HepG2 (cell line): Measurements from ENCODE around the gene CDSN. TPM values are rescaled to one million over a fixed set of nuclear protein-coding genes. Genes with fewer than 3 reads are reported as not detected.

Experiments
- ATAC-seq: fragments of 200-7000 bp; cut with Tn5 transposase; 3 replicates; pipeline ENCODE4 v1.9.1; 2020; ENCODE audit warnings: mild to moderate bottlenecking, moderate library complexity
- BruUV-seq: library from RNA; stranded (reverse); fragments of 400-500 nt; replicated peaks from 2 replicates; lab custom pipeline; 2021; lab: Mats Ljungman, UMichigan
- CTCF ChIA-PET: fragments of 300-600 bp; formaldehyde crosslinking; extraction: SDS; loops from one replicate; lab custom pipeline; 2021; ENCODE audit warnings: low total read pairs, inconsistent platforms, low intra/inter-chr PET ratio; lab: Yijun Ruan, JAX
- POLR2A ChIA-PET: fragments of 350-600 bp; sonication (Branson Sonifier 250); formaldehyde crosslinking; loops from one replicate; lab custom pipeline; 2020; ENCODE audit warnings: antibody characterized with exemption, inconsistent platforms; lab: Yijun Ruan, JAX
- DNase-seq: peaks from one replicate; pipeline ENCODE4 v3.0.0-alpha.2; 2015; ENCODE audit warnings: low spot score
- FAIRE-seq: peaks from 3 replicates; lab custom pipeline; 2011; peaks lifted over from hg19 to GRCh38; lab: Jason Lieb, UNC
- H2AFZ ChIP-seq: one replicate; pipeline ENCODE4 v1.6.1; 2011; ENCODE audit warnings: low read length, inconsistent platforms
- H3K27ac ChIP-seq: fragments of 300-600 bp; 3 replicates; pipeline ENCODE4 v1.8.0; 2011; ENCODE audit warnings: mixed run types, mild to moderate bottlenecking, mixed read lengths, low read length, inconsistent platforms; ENCODE audit not compliant: insufficient read depth; ENCODE audit errors: extremely low read length
- H3K27me3 ChIP-seq, 2 experiments: fragments of 200-600 bp in 1 of 2; 2 replicates in 1 of 2; 3 replicates in 1 of 2; pipeline versions ENCODE4 v1.6.0 to v1.8.0; 2011; ENCODE audit warnings: low read length in 2 of 2, mild to moderate bottlenecking in 2 of 2, moderate library complexity in 2 of 2, inconsistent platforms in 1 of 2; ENCODE audit not compliant: insufficient read depth in 2 of 2, control insufficient read depth in 1 of 2
- H3K36me3 ChIP-seq, 2 experiments: fragments of 200-600 bp in 1 of 2; replicated peaks in 1 of 2; 2 replicates in 1 of 2; 3 replicates in 1 of 2; pipeline versions ENCODE4 v1.5.1 to v1.8.0; 2011; ENCODE audit warnings: low read length in 2 of 2, inconsistent platforms in 1 of 2; ENCODE audit not compliant: insufficient read depth in 2 of 2, control insufficient read depth in 1 of 2
- H3K4me1 ChIP-seq: 2 replicates; pipeline ENCODE4 v1.5.1; 2012; ENCODE audit warnings: low read length, inconsistent platforms; ENCODE audit not compliant: insufficient read depth
- H3K4me2 ChIP-seq: 2 replicates; pipeline ENCODE4 v1.6.0; 2011; ENCODE audit warnings: low read depth, low read length, inconsistent platforms
- H3K4me3 ChIP-seq, 3 experiments: fragments of 200-600 bp in 1 of 3; sonication (generic), shearing (Covaris generic) in 1 of 3; replicated peaks in 1 of 3; 2 replicates each; pipeline ENCODE4 v1.5.1; 2011 to 2016; ENCODE audit warnings: low read length in 3 of 3, inconsistent platforms in 2 of 3, low read depth in 2 of 3, mild to moderate bottlenecking in 2 of 3, control low read depth in 1 of 3, mixed read lengths in 1 of 3; ENCODE audit not compliant: insufficient read depth in 1 of 3
- H3K79me2 ChIP-seq: one replicate; pipeline ENCODE4 v1.6.1; 2011; ENCODE audit warnings: low read length, inconsistent platforms; ENCODE audit not compliant: insufficient read depth
- H3K9ac ChIP-seq: 2 replicates; pipeline ENCODE4 v1.6.0; 2011; ENCODE audit warnings: mild to moderate bottlenecking, low read depth, low read length, inconsistent platforms; ENCODE audit not compliant: insufficient read depth
- H3K9me3 ChIP-seq: 2 replicates; pipeline ENCODE4 v1.5.1; 2012; ENCODE audit warnings: mild to moderate bottlenecking, low read length
- H4K20me1 ChIP-seq: 2 replicates; pipeline ENCODE4 v1.6.0; 2011; ENCODE audit warnings: inconsistent platforms, mild to moderate bottlenecking, low read length, moderate library complexity; ENCODE audit not compliant: insufficient read depth
- BHLHE40 ChIP-seq: IDR thresholded peaks from 2 replicates; pipeline ENCODE4 v1.6.1; 2011; ENCODE audit warnings: low read length, improper control_type of control experiment
- CREM ChIP-seq, 2 experiments: sonication (generic) in 1 of 2; formaldehyde crosslinking in 1 of 2; IDR thresholded peaks; 2 replicates each; pipeline versions ENCODE4 v1.4.0 to v1.6.1; 2016 to 2020; ENCODE audit warnings: antibody characterized with exemption in 1 of 2, mild to moderate bottlenecking in 1 of 2, missing genetic modification reagents in 1 of 2
- MEIS2 ChIP-seq: sonication (generic); formaldehyde crosslinking; IDR thresholded peaks from 2 replicates; pipeline ENCODE4 v1.9.0; 2021; ENCODE audit warnings: mild to moderate bottlenecking, missing genetic modification reagents
- MIXL1 ChIP-seq: IDR thresholded peaks from 2 replicates; pipeline ENCODE4 v1.6.1; 2016
- REL ChIP-seq: sonication (generic); formaldehyde crosslinking; conservative IDR thresholded peaks from 2 replicates; pipeline ENCODE4 v1.8.0; 2022; ENCODE audit warnings: mild to moderate bottlenecking, missing genetic modification reagents, moderate library complexity
- SAFB2 ChIP-seq: sonication (generic); formaldehyde crosslinking; IDR thresholded peaks from 2 replicates; pipeline ENCODE4 v1.5.1; 2020; ENCODE audit warnings: missing genetic modification reagents, low read depth, mild to moderate bottlenecking, borderline replicate concordance
- TMF1 ChIP-seq: sonication (generic); formaldehyde crosslinking; IDR thresholded peaks from 2 replicates; pipeline ENCODE4 v1.8.1; 2022; ENCODE audit warnings: low read depth, missing genetic modification reagents
- ZMYM4 ChIP-seq: sonication (generic); formaldehyde crosslinking; IDR thresholded peaks from 2 replicates; pipeline ENCODE4 v1.8.1; 2023; ENCODE audit warnings: mild to moderate bottlenecking, missing genetic modification reagents
- ZNF530 ChIP-seq: sonication (generic); formaldehyde crosslinking; IDR thresholded peaks from 2 replicates; pipeline ENCODE4 v1.5.0; 2020; ENCODE audit warnings: low read depth, mild to moderate bottlenecking, missing genetic modification reagents
- ZNF788 ChIP-seq: sonication (generic); formaldehyde crosslinking; IDR thresholded peaks from 2 replicates; pipeline ENCODE4 v1.5.0; 2020; ENCODE audit warnings: mild to moderate bottlenecking, missing genetic modification reagents, borderline replicate concordance
- WGBS: methylation state at CpG from one replicate; pipeline ENCODE4 v1.1.6; 2017; ENCODE audit warnings: low lambda C conversion rate; 5-methylcytosine and 5-hydroxymethylcytosine counted together
- in situ Hi-C: cut with HindIII; loops from 2 replicates; pipeline ENCODE4 v1.10.0; 2017; ENCODE audit warnings: low pct_unique_long_range_greater_than_20kb; ENCODE audit not compliant: extremely low pct_ligation_motif_present
- intact Hi-C: fragments of 100-400 bp; cut with micrococcal nuclease; formaldehyde crosslinking; loops from one replicate; pipeline ENCODE4 v1.10.0; 2022; ENCODE audit not compliant: unreplicated experiment
- polyA plus RNA-seq, 8 experiments: library from polyadenylated mRNA; depleted of rRNA in 3 of 8; stranded (reverse) in 7 of 8; unstranded in 1 of 8; fragments of >200 nt; fragmentation: Illumina TruSeq in 4 of 8; extraction: Trizol in 4 of 8; gene quantifications; 2 replicates each; pipeline versions ENCODE4 v1.2.1 to v1.2.3, GENCODE V29; 2011 to 2016; ENCODE audit warnings: low read depth in 4 of 8, missing spikeins in 1 of 8, mixed read lengths in 1 of 8; ENCODE audit not compliant: insufficient read depth in 1 of 8
- total RNA-seq, 5 experiments: library from RNA; depleted of rRNA; stranded (reverse); fragments of >200 nt; fragmentation: Illumina TruSeq; extraction: Trizol; gene quantifications; 2 replicates each; pipeline ENCODE4 v1.2.3, GENCODE V29; 2016; ENCODE audit warnings: low read depth in 1 of 5
- TF ChIP-seq, protein P1 (sequence below): sonication (generic); formaldehyde crosslinking; IDR thresholded peaks from 2 replicates; pipeline ENCODE4 v1.5.1; 2020; ENCODE audit warnings: missing genetic modification reagents, mild to moderate bottlenecking, borderline replicate concordance
- TF ChIP-seq, protein P2 (sequence below): sonication (generic); formaldehyde crosslinking; IDR thresholded peaks from 2 replicates; pipeline ENCODE4 v1.4.0; 2020; ENCODE audit warnings: mild to moderate bottlenecking, missing genetic modification reagents, borderline replicate concordance
- TF ChIP-seq, protein P3 (sequence below): sonication (generic); formaldehyde crosslinking; IDR thresholded peaks from 2 replicates; pipeline ENCODE4 v1.4.0; 2020; ENCODE audit warnings: mild to moderate bottlenecking, low read depth, missing genetic modification reagents
- TF ChIP-seq, protein P4 (sequence below): sonication (generic); formaldehyde crosslinking; IDR thresholded peaks from 2 replicates; pipeline ENCODE4 v1.8.0; 2022; ENCODE audit warnings: missing genetic modification reagents, mild to moderate bottlenecking, inconsistent platforms, borderline replicate concordance

Gene CDSN
- total and polyA plus RNA-seq, 2 of the 13 experiments (the other 11 are each of a cell fraction or from before 2014, with no cell fraction given) = not detected

DNA sequence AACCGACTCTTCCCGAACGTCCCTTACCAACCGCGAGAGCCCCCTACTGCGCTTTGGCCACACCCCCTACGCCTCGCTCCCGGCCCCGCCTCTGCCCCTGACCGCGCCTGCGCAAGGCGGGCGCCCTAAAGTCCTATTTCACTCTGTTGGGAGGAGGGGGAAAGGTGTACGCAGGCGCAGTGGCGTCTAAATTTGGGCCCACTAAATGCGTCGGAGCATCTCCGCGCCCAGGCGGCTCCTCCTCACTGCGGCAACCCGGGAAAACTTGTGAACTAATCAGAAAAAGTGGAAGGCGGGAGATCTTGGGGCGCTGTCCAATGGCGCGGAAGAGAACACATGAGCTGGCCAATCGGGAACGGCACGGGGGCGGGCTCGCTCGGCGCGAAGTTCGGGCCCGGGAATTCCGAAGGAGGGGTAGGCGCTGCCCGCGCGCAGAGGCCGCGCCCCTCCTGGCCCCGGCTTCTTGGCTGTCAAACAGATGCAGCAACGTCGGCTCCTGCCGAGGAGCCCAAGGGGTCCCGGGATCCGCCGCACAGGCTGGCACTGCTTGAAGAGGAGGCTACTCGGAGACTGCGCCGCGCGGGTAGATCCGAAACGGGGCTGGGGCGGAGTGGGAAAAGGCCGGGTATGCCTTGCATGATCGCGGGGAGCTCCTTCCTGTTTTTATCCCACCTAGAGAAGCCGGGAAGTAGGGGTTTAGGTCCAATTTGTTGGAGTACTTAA, 38.1 kb upstream of the CDSN start, which contains the start of gene TCF19:
TCF19 (plus strand) TSS at position 450 of the 723 bp plus-strand sequence. CDS start 881 bp downstream, outside the sequence.
- H3K79me2 ChIP-seq = no peaks in the 10 kb centered on the region
- peak within 1 kb of the TSS; percentile 80 for H3K9ac ChIP-seq
- intact Hi-C loops = loop anchor here (1.0 to 2.0 kb wide), 2 partner anchors 28 to 34 kb away; no protein-coding TSS in a partner anchor
- peak; percentile 94 for ATAC-seq
- peak within 1 kb of the TSS; percentile 35 for H2AFZ ChIP-seq
- WGBS = 2% methylated on average over 58 of the region's 65 CpGs
- no peaks in the 10 kb centered on the region for H3K27me3 ChIP-seq
- ChIA-PET CTCF (no interaction called here), POLR2A (interaction anchor here (0.8 to 1.4 kb wide), 4 partner anchors 10 to 37 kb away, joined by 3 to 5 read pairs (median 3); no protein-coding TSS in a partner anchor)
- H3K4me3 ChIP-seq = peak within 1 kb of the TSS; percentile 76 to 90 (median 87)
- H3K9me3 ChIP-seq = no peaks in the 10 kb centered on the region
- FAIRE-seq = peak; percentile 93
- H4K20me1 ChIP-seq = no peaks in the 10 kb centered on the region
- H3K27ac ChIP-seq = peak within 1 kb of the TSS; percentile 66
- BruUV-seq = no TSS peak
- peak; percentile 99 for DNase-seq
- in situ Hi-C loops = no loop called here
- peaks cover 30% of the 10 kb centered on the region for H3K4me1 ChIP-seq
- H3K4me2 ChIP-seq = peak within 1 kb of the TSS; percentile 99
- peaks cover 4 to 25% of the 10 kb centered on the region in 2 experiments for H3K36me3 ChIP-seq
- TF ChIP-seq REL (CRISPR knock-in tag) (peak; percentile 98), MIXL1 (peak; percentile 19; the same call in 1 of the 2 replicates), ZNF788 (CRISPR knock-in tag) (0 out of 2 replicates have a peak, but pooled peaks have one; percentile 22), SAFB2 (CRISPR knock-in tag) (no peak), ZNF530 (CRISPR knock-in tag) (no peak), CREM (IDR thresholded peaks at IDR 0.05) (0 out of 2 replicates have a peak, but pooled peaks have one; percentile 48), CREM (CRISPR knock-in tag; IDR thresholded peaks at IDR 0.05) (no peak), BHLHE40 (peak; percentile 81; the same call in 1 of the 2 replicates), TMF1 (CRISPR knock-in tag) (peak; percentile 92), ZMYM4 (CRISPR knock-in tag) (peak; percentile 61; the same call in 1 of the 2 replicates), MEIS2 (no peak; the same call in 1 of the 2 replicates)
- TF ChIP-seq, protein P1, sequence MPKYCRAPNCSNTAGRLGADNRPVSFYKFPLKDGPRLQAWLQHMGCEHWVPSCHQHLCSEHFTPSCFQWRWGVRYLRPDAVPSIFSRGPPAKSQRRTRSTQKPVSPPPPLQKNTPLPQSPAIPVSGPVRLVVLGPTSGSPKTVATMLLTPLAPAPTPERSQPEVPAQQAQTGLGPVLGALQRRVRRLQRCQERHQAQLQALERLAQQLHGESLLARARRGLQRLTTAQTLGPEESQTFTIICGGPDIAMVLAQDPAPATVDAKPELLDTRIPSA (CRISPR knock-in tag) = no peak; the same call in 1 of the 2 replicates
- TF ChIP-seq, protein P2, sequence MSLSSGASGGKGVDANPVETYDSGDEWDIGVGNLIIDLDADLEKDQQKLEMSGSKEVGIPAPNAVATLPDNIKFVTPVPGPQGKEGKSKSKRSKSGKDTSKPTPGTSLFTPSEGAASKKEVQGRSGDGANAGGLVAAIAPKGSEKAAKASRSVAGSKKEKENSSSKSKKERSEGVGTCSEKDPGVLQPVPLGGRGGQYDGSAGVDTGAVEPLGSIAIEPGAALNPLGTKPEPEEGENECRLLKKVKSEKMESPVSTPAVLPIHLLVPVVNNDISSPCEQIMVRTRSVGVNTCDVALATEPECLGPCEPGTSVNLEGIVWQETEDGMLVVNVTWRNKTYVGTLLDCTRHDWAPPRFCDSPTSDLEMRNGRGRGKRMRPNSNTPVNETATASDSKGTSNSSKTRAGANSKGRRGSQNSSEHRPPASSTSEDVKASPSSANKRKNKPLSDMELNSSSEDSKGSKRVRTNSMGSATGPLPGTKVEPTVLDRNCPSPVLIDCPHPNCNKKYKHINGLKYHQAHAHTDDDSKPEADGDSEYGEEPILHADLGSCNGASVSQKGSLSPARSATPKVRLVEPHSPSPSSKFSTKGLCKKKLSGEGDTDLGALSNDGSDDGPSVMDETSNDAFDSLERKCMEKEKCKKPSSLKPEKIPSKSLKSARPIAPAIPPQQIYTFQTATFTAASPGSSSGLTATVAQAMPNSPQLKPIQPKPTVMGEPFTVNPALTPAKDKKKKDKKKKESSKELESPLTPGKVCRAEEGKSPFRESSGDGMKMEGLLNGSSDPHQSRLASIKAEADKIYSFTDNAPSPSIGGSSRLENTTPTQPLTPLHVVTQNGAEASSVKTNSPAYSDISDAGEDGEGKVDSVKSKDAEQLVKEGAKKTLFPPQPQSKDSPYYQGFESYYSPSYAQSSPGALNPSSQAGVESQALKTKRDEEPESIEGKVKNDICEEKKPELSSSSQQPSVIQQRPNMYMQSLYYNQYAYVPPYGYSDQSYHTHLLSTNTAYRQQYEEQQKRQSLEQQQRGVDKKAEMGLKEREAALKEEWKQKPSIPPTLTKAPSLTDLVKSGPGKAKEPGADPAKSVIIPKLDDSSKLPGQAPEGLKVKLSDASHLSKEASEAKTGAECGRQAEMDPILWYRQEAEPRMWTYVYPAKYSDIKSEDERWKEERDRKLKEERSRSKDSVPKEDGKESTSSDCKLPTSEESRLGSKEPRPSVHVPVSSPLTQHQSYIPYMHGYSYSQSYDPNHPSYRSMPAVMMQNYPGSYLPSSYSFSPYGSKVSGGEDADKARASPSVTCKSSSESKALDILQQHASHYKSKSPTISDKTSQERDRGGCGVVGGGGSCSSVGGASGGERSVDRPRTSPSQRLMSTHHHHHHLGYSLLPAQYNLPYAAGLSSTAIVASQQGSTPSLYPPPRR = peak; percentile 35; the same call in 1 of the 2 replicates
- TF ChIP-seq, protein P3, sequence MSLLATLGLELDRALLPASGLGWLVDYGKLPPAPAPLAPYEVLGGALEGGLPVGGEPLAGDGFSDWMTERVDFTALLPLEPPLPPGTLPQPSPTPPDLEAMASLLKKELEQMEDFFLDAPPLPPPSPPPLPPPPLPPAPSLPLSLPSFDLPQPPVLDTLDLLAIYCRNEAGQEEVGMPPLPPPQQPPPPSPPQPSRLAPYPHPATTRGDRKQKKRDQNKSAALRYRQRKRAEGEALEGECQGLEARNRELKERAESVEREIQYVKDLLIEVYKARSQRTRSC (CRISPR knock-in tag) = no peak
- TF ChIP-seq, protein P4, sequence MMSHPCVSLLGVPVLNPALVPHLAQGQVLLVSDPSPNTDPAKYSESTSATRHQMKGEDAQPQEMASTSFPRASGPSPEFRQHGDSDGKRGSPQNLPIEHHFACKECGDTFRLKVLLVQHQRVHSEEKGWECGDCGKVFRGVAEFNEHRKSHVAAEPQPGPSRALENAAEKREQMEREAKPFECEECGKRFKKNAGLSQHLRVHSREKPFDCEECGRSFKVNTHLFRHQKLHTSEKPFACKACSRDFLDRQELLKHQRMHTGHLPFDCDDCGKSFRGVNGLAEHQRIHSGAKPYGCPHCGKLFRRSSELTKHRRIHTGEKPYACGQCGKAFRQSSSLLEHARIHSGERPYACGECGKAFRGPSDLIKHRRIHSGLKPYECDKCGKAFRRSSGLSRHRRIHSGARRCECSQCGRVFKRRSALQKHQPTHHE (CRISPR knock-in tag) = no peak; the same call in 1 of the 2 replicates
